Duodenal mucosa (tissue), 2 donors: Measurements from ENCODE around the gene GRIK4.

ENCODE experiments used
- H3K27ac ChIP-seq: one replicate; pipeline ENCODE4 v1.7.0; 2013; ENCODE audit warnings: low read depth, low read length
- H3K27me3 ChIP-seq, 2 donors: one replicate each; pipeline ENCODE4 v1.7.0; 2013; ENCODE audit warnings: low read length in 2 of 2, control low read depth in 1 of 2; ENCODE audit not compliant: insufficient read depth in 2 of 2, control insufficient read depth in 1 of 2
- H3K36me3 ChIP-seq, 2 donors: one replicate each; pipeline ENCODE4 v1.7.0; 2013; ENCODE audit warnings: low read length in 2 of 2, control low read depth in 1 of 2; ENCODE audit not compliant: insufficient read depth in 2 of 2, control insufficient read depth in 1 of 2
- H3K4me1 ChIP-seq, 2 donors: one replicate each; pipeline ENCODE4 v1.7.0; 2013; ENCODE audit warnings: low read length in 2 of 2, control low read depth in 1 of 2; ENCODE audit not compliant: insufficient read depth in 2 of 2, control insufficient read depth in 1 of 2
- H3K4me3 ChIP-seq, 2 donors: one replicate each; pipeline ENCODE4 v1.7.0; 2013; ENCODE audit warnings: low read length in 2 of 2, low read depth in 1 of 2
- H3K9ac ChIP-seq, 2 donors: one replicate each; pipeline ENCODE4 v1.7.0; 2013; ENCODE audit warnings: low read length in 2 of 2, low read depth in 1 of 2
- H3K9me3 ChIP-seq, 2 donors: one replicate each; pipeline ENCODE4 v1.7.0; 2013; ENCODE audit warnings: low read length in 2 of 2, control low read depth in 1 of 2; ENCODE audit not compliant: control insufficient read depth in 1 of 2

Gene GRIK4

DNA sequence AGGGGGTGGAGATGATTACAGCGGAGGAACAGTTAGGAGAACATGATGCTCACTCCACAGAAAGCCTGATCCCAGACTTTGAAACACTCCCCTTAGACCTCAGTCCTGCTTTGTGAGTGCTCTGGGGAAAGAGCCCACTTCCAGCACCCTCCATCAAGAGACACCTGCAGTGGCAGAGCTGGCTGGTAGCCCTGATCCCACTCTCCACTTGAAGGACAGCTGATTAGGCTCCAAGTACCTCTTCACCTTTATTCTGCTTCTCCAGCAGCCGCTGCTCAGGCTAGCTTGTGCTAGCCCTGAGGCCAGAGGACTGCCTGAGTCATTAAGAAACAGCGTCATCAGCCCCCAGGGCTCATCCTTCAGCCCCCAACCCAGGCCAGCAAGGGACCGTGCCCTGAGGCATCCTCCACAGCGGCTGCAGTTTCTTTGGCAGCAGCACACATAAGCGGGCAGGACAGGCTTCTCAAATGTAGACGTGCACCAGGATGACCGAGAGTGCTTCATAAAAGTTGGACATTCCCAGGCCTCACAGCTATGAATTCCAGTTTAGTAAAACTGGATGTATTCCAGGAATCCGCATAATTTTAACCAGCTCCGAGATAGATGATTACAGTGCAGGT lies 366.3 kb downstream of the GRIK4 start:
- no peak overlapping the region for H3K4me3 ChIP-seq
- no peak overlapping the region for H3K9ac ChIP-seq
- no peaks in the 10 kb centered on the region for H3K36me3 ChIP-seq
- H3K9me3 ChIP-seq, result no peaks in the 10 kb centered on the region
- no peak overlapping the region for H3K27ac ChIP-seq
- H3K4me1 ChIP-seq, result no peaks in the 10 kb centered on the region
- H3K27me3 ChIP-seq, result no peaks in the 10 kb centered on the region

DNA sequence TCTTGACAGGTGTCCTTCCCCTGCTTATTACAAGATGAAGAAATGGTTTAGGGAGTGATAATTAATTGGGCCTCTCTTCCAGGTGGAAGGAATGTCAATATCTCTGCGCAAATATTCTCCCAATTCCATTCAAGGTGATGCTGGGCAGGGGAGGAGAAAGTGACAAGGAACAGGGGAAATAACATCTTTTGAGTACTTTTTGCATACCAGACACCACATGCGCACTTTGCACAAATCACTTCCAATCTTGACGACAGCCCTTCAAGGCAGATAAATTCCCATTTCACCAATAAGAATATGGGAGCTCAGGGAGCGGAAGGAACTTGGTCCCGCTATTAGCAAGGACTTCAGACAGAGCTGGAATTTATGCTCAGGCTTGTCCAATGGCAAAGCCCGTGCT lies 367.2 kb downstream of the GRIK4 start:
- no peaks in the 10 kb centered on the region for H3K36me3 ChIP-seq

DNA sequence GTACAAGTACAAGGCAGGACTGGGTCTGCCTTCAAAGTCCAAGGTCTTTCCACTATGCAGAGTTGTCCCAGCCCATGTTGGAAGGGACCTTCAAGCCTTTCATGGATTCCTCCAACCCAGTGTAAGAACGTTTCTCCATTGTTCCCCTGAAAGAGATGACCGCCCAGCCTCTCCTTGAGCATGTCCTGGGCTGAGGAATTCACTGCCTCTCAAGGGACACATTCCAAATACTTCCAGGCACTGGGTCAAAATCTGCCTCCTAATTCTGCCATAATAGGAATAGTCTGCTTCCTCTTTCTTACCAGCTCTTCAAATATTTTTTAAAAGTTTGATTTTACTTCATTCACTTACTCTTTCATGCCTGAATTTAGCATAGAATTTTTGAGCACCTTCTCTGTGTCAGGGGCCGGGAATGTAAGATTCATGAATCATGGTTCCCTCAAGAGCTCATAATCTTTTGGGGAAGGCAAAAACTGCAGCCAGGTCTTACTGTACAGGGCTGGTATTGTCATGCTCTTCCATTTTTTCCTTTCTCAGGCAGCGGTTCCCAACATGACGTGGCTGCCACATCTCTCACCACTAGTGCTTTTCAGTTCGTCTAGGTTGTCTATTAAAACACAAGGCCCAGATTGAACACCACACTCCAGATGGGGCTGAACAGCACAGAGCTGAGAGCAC lies 369.1 kb downstream of the GRIK4 start:
- Histone ChIP-seq H3K9ac (no peak overlapping the region), H3K9me3 (no peaks in the 10 kb centered on the region), H3K4me3 (no peak overlapping the region), H3K36me3 (no peaks in the 10 kb centered on the region), H3K27me3 (no peaks in the 10 kb centered on the region), H3K27ac (no peak overlapping the region), H3K4me1 (no peaks in the 10 kb centered on the region)

More for the DNA sequence above, 367.2 kb downstream of the GRIK4 start:
- no peaks in the 10 kb centered on the region for H3K4me1 ChIP-seq
- H3K27me3 ChIP-seq, result no peaks in the 10 kb centered on the region
- H3K4me3 ChIP-seq, result no peak overlapping the region
- H3K9ac ChIP-seq, result no peak overlapping the region
- H3K27ac ChIP-seq, result no peak overlapping the region
- no peaks in the 10 kb centered on the region for H3K9me3 ChIP-seq

DNA sequence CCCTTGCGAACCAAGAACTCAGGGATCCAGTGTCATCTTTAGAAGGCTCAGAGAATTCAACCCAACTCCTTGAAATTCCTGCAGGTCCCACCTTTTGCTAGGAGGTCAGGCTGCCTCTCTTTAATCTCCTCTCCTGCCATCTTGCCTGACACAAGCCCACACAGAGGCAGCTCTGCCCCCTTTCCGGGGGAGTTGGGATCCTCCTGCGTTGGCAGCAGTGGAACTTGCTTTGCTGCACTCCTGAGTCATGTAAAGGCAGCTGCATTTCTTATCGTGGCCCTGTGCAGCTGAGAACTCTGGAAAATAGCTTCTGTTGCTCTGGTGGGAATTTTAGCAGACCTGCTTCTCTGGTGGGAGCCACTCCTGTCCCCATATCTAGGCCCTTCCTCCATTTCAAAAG lies 370.0 kb downstream of the GRIK4 start:
- H3K36me3 ChIP-seq, result no peaks in the 10 kb centered on the region
- no peak overlapping the region for H3K27ac ChIP-seq

DNA sequence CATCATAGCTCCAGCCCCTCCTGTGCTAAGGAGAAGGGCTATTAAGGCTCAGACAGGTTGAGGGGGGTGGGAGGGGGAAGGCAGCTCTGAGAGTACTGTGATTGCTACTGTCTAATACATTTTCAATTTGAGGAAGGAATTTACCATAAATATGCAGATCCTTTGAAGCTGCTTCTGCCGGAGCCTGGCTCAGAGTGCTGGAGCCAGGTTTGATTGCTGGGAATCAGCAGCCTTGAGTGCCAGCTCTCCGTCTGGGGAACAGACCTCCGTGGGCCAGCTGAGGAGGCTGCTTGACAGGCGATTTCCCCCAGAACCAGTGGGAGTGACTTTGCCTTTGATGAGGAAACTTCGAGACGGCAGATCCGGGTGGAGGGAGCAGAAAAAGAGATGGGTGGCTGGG lies 370.6 kb downstream of the GRIK4 start:
- H3K9ac ChIP-seq, result no peak overlapping the region
- H3K9me3 ChIP-seq, result no peaks in the 10 kb centered on the region
- H3K27me3 ChIP-seq, result no peaks in the 10 kb centered on the region
- H3K4me3 ChIP-seq, result no peak overlapping the region
- H3K27ac ChIP-seq, result no peak overlapping the region
- H3K4me1 ChIP-seq, result no peaks in the 10 kb centered on the region
- no peaks in the 10 kb centered on the region for H3K36me3 ChIP-seq

More for the DNA sequence above, 370.0 kb downstream of the GRIK4 start:
- Histone ChIP-seq H3K4me1 (no peaks in the 10 kb centered on the region), H3K27me3 (no peaks in the 10 kb centered on the region), H3K9ac (no peak overlapping the region), H3K9me3 (no peaks in the 10 kb centered on the region), H3K4me3 (no peak overlapping the region)

DNA sequence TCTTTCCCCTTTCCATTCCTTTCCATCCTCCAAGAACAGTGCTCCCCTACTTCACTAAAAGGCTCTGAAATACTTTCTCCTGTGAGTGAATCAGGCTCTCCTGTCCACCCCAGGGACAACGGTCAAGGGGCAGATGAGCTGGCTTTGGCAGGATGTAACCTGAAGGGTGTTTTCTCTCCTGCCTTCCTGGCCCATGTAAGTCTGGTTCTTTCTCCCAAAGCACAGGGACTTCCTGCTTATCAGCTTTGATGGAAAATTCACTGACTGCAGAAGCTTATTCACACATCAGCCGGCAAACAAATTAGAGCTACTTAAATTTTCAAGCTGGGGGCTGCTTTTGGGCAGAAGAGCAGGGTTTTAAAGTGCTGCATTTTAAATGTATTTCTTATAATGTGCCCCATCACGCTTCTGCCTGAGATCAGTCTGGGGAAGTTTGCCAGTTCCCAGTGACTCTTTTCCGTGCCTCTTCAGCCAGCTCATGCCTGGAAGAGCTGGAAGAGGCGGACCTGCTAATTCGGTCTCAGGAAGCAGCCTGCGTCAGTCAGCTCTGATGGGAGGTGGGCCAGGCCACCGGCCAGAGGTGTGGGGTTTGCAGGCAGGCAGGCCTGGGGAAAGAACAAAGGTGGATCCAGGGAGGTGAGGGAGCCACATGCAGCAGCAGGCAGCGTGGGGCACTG lies 372.0 kb downstream of the GRIK4 start:
- no peak overlapping the region for H3K27ac ChIP-seq
- no peak overlapping the region for H3K9ac ChIP-seq
- no peaks in the 10 kb centered on the region for H3K4me1 ChIP-seq
- no peak overlapping the region for H3K4me3 ChIP-seq
- H3K36me3 ChIP-seq, result no peaks in the 10 kb centered on the region
- H3K27me3 ChIP-seq, result no peaks in the 10 kb centered on the region
- no peaks in the 10 kb centered on the region for H3K9me3 ChIP-seq

DNA sequence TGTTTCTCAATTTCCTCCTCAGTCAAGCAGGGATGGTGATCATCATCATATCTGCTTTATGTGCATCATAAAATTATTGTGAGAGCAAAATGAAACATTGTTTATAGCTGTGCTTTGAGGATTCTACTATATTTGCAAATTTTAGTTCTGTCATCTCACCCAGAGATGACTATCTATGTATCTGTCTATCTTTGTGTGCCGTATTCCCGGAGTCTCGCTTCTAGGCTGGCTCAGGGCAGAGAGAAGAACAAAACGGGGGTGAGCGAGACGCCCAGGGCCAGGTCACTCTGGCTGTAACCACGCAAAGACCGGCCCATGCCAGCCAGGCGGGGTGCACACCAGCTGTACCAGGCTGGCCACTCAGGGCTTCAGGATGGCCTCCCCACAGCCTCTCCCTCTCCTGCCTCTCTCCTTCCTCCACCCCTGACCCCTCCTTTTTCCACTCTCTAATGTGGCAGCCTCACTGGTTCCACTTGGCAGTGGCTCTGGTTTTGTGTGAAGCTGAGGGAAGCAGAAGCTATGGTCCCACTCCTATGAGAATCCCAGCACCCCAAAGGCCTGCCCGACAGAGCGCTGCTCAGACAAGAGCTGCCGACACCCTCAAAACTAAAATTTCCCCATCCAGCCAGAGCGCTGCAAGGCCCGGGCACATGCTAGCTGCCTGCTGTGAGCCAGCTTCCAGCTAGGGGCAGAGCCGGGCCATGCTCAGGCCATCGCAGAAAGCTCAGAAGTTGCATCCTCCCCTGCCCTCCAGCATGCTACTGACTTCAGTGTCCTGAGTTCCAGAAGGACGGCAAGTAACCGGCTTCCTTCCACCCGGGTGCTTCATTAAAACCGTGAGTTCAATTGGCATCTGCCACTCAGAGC lies 372.8 kb downstream of the GRIK4 start:
- no peak overlapping the region for H3K9ac ChIP-seq
- no peaks in the 10 kb centered on the region for H3K9me3 ChIP-seq
- H3K4me3 ChIP-seq, result no peak overlapping the region
- no peaks in the 10 kb centered on the region for H3K4me1 ChIP-seq
- H3K27me3 ChIP-seq, result no peaks in the 10 kb centered on the region
- H3K27ac ChIP-seq, result no peak overlapping the region
- no peaks in the 10 kb centered on the region for H3K36me3 ChIP-seq

DNA sequence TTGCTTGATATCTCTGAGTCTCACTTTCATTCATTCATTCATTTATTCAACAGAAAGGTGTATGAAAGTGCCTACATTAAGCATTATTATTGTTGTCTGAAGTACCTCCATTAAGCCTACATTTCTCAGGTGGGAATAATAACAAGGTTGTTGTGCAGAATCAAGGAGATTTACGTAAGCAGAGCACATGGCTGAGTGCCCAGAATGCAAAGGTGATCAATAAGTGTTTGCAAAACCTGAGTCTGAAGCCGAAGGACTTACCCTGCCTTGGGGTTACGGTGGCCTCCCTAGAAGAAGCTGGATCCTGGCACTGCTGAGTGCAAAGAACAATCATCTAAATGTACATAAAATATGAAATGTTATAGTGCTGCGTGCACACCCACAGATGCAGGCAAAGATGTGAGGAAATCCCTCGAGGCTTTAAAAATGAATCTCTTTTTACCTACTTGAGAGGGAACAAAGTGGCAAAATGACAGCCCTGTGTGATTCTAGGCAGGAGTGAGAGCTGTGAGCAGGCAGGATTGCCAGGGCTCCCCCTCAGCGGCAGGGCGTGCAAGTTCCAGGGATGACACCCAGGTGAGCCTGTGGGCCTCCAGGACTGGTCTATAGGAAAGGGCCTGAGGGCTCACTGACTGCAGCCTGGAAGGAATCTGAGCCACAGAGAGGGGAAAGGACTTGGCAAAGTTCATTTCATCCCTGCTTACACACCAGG lies 379.2 kb downstream of the GRIK4 start:
- H3K4me3 ChIP-seq, result no peak overlapping the region
- no peaks in the 10 kb centered on the region for H3K4me1 ChIP-seq
- H3K36me3 ChIP-seq, result no peaks in the 10 kb centered on the region
- H3K9me3 ChIP-seq, result no peaks in the 10 kb centered on the region
- H3K9ac ChIP-seq, result no peak overlapping the region
- no peaks in the 10 kb centered on the region for H3K27me3 ChIP-seq
- no peak overlapping the region for H3K27ac ChIP-seq

DNA sequence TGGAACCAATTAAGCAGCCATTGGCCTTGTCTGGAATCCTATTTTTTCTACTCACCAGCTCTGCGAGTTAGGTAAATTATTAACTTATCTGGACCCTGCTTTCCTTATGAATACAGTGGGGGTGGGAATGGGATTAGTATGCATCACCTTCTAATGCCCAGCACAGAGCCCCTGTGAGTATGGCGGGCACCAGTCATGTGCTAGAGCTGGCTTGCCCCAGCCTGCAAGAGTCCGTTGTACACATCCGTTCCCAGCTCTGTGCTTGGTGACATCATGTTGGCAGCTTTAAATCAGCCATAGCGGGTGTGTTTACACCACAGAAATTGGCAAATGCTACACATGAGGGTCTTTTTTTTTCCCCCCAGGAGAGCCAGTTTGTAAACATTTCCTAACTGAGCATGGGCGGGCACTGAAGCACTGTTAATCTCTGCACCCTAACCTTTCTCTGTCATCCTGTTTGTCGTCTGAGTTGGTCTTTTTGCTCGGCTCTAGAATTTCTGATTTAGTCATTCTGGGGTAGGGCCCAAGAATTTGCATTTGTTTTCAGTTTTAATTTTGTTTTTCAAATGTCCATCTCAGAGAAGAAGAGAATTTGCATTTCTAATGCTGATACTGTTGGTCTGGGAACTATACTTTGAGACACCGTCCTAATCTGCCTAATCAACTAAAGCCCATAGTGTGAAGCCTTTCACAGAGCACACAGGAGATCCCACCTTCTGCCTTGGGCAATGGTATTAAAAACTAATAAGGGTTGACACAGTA lies 382.1 kb downstream of the GRIK4 start:
- Histone ChIP-seq H3K27ac (no peak overlapping the region), H3K9me3 (no peaks in the 10 kb centered on the region), H3K36me3 (no peaks in the 10 kb centered on the region), H3K4me3 (no peak overlapping the region), H3K4me1 (no peaks in the 10 kb centered on the region), H3K27me3 (no peaks in the 10 kb centered on the region), H3K9ac (no peak overlapping the region)
